GM12878 (cell line): ENCODE measurements around the gene POLA2.

Source experiments
- CTCF ChIP-seq, 3 experiments: IDR thresholded peaks in 2 of 3; conservative IDR thresholded peaks in 1 of 3; 2 replicates each; pipeline ENCODE4 v1.5.1; 2011; ENCODE audit warnings: low read depth in 3 of 3, low read length in 3 of 3, mild to moderate bottlenecking in 3 of 3, control low read depth in 2 of 3, moderate library complexity in 2 of 3, inconsistent platforms in 1 of 3, mixed read lengths in 1 of 3; ENCODE audit not compliant: control insufficient read depth in 2 of 3, insufficient read depth in 1 of 3; ENCODE audit errors: extremely low read depth in 1 of 3
- EP300 ChIP-seq, 2 experiments: fragments of 150-350 bp in 1 of 2; IDR thresholded peaks; 2 replicates each; pipeline ENCODE4 v1.6.1; 2011 to 2012; ENCODE audit warnings: low read depth in 2 of 2, low read length in 2 of 2, borderline replicate concordance in 1 of 2, improper control_type of control experiment in 1 of 2, inconsistent platforms in 1 of 2; ENCODE audit not compliant: control insufficient read depth in 1 of 2
- HCFC1 ChIP-seq: fragments of 150-350 bp; IDR thresholded peaks from 2 replicates; pipeline ENCODE4 v1.6.1; 2014; ENCODE audit warnings: low read length
- POLR2A ChIP-seq: IDR thresholded peaks from 2 replicates; pipeline ENCODE4 v1.6.1; 2011; ENCODE audit warnings: low read depth, mild to moderate bottlenecking, low read length
- PRDM15 ChIP-seq: fragments of 450-650 bp; formaldehyde crosslinking; IDR thresholded peaks from 2 replicates; pipeline ENCODE4 v1.4.0; 2020; ENCODE audit warnings: mild to moderate bottlenecking, moderate library complexity
- STAT1 ChIP-seq: fragments of 450-650 bp; conservative IDR thresholded peaks from 2 replicates; pipeline ENCODE4 v1.6.1; 2014; ENCODE audit warnings: antibody characterized with exemption, mild to moderate bottlenecking
- TAF1 ChIP-seq: IDR thresholded peaks from 2 replicates; pipeline ENCODE4 v1.6.1; 2011; ENCODE audit warnings: mild to moderate bottlenecking, low read depth, low read length, borderline replicate concordance
- USF2 ChIP-seq: IDR thresholded peaks from 2 replicates; pipeline ENCODE4 v1.6.1; 2011; ENCODE audit warnings: low read depth, low read length, improper control_type of control experiment, borderline replicate concordance

GRCh38 chr11:65288706-65289536 is 27.2 kb downstream of the POLA2 start:
- TF ChIP-seq STAT1 (no peak), CTCF (IDR thresholded peaks at IDR 0.05 in 2 of 3, conservative IDR thresholded peaks at IDR 0.05 in 1 of 3; ENCODE audit: control insufficient read depth in 2 of 3, extremely low read depth in 1 of 3, insufficient read depth in 1 of 3, low read depth in 3 of 3, low read length in 3 of 3) (no peak), EP300 (IDR thresholded peaks at IDR 0.05; ENCODE audit: borderline replicate concordance in 1 of 2, control insufficient read depth in 1 of 2, low read depth in 2 of 2, low read length in 2 of 2) (no peak), USF2 (no peak), HCFC1 (no peak), PRDM15 (CRISPR knock-in tag) (no peak), TAF1 (no peak), POLR2A (no peak)
